Activated CD8-positive, alpha-beta memory T cell treated with anti-CD3 and anti-CD28 coated beads for 1 hour (primary cell): Measurements from ENCODE around the gene INTS6.

Experiments
- DNase-seq, 2 donors: peaks; one replicate each; pipeline ENCODE4 v3.0.0-alpha.2; 2020; ENCODE audit warnings: low read depth in 1 of 2; ENCODE audit errors: extremely low read depth in 1 of 2

The INTS6 gene

GRCh38 chr13:51324714-51325420 lies 128.0 kb downstream of the INTS6 start:
- no peak for DNase-seq

- no peak for DNase-seq
Observed at GRCh38 chr13:51323824-51324511, 128.9 kb downstream of the INTS6 start.

GRCh38 chr13:51322826-51323225 lies 130.0 kb downstream of the INTS6 start:
- no peak for DNase-seq

GRCh38 chr13:51321836-51322235 lies 131.0 kb downstream of the INTS6 start:
- DNase-seq: no peak

GRCh38 chr13:51318876-51319275 lies 134.0 kb downstream of the INTS6 start:
- DNase-seq: no peak

GRCh38 chr13:51318015-51318414 lies 134.8 kb downstream of the INTS6 start:
- no peak for DNase-seq

GRCh38 chr13:51317262-51317661 lies 135.6 kb downstream of the INTS6 start:
- DNase-seq: no peak

GRCh38 chr13:51313619-51314018 lies 139.2 kb downstream of the INTS6 start:
- no peak for DNase-seq

- DNase-seq: no peak
Observed at GRCh38 chr13:51311957-51312520, 140.8 kb downstream of the INTS6 start.
